Measurements from ENCODE around the gene ATG2A.
A peak's percentile ranks its signal among the peaks of the same experiment; 100 is the strongest.

The ATG2A gene

GRCh38 chr11:64883575-64883974, 33.4 kb downstream of the ATG2A start:
- DNase-seq = no peak

- no peak for DNase-seq
Measured at GRCh38 chr11:64882243-64882642, 34.8 kb downstream of the ATG2A start.

- no peak for DNase-seq
Measured at GRCh38 chr11:64881476-64881875, 35.5 kb downstream of the ATG2A start.

GRCh38 chr11:64880240-64881001, 36.6 kb downstream of the ATG2A start:
- DNase-seq = no peak

GRCh38 chr11:64879244-64879900, 37.6 kb downstream of the ATG2A start:
- DNase-seq = no peak

- DNase-seq = peak; percentile 100
Measured at GRCh38 chr11:64878494-64879243, 38.3 kb downstream of the ATG2A start, which contains the start of gene EHD1. EHD1 (minus strand) TSS chr11:64878621; CDS start chr11:64878464, 157 bp downstream.

GRCh38 chr11:64878223-64878493, 38.9 kb downstream of the ATG2A start:
- no peak for DNase-seq

- no peak for DNase-seq
Measured at GRCh38 chr11:64877390-64878222, 39.4 kb downstream of the ATG2A start.

- DNase-seq = no peak
Measured at GRCh38 chr11:64876835-64877341, 40.1 kb downstream of the ATG2A start.

- DNase-seq = no peak
Measured at GRCh38 chr11:64876229-64876750, 40.7 kb downstream of the ATG2A start.

GRCh38 chr11:64875369-64876228, 41.4 kb downstream of the ATG2A start:
- DNase-seq = no peak

GRCh38 chr11:64874308-64875240, 42.4 kb downstream of the ATG2A start:
- DNase-seq = no peak

- DNase-seq = no peak
Measured at GRCh38 chr11:64872790-64873488, 44.1 kb downstream of the ATG2A start.

- DNase-seq = no peak
Measured at GRCh38 chr11:64871492-64871891, 45.5 kb downstream of the ATG2A start.

- no peak for DNase-seq
Measured at GRCh38 chr11:64870893-64871466, 46.0 kb downstream of the ATG2A start.

- no peak for DNase-seq
Measured at GRCh38 chr11:64870176-64870892, 46.7 kb downstream of the ATG2A start.

GRCh38 chr11:64869571-64870175, 47.3 kb downstream of the ATG2A start:
- no peak for DNase-seq

- DNase-seq = no peak
Measured at GRCh38 chr11:64868904-64869570, 48.0 kb downstream of the ATG2A start.
